ENCODE measurements around the gene SRGAP1.
"Not testable (repeated sequence)": the region's sequence is repeated elsewhere in the genome, so short reads cannot be mapped to it uniquely, and the experiment has no call there.

SRGAP1 gene

GRCh38 chr12:63874897-63875480 lies 30.5 kb downstream of the SRGAP1 start:
- DNase-seq = no peak

GRCh38 chr12:63875703-63876102 lies 31.2 kb downstream of the SRGAP1 start:
- DNase-seq = no peak

- no peak for DNase-seq
Observed at GRCh38 chr12:63876980-63877379, 32.5 kb downstream of the SRGAP1 start.

DNA sequence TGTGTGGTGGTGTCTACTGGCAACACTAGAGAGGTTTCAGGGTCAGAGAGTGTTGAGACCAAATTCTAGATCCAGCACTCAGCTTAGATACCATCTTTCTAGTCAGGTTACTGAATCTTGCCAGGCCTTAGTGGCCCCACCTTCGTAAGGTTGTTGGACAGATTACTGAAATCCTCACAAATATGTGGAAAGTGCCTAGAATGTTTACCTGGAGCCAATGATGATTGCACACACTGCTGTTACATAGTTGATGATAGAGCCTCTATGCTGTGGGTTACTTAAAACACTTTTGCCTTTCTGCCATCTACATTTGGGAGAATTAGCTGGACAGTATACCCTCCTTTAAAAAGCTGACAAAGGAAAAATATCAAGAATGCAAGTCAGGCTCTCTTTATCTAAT lies 33.2 kb downstream of the SRGAP1 start:
- no peak for DNase-seq

GRCh38 chr12:63880235-63880634 lies 35.7 kb downstream of the SRGAP1 start:
- DNase-seq = not testable (repeated sequence)

GRCh38 chr12:63880742-63881263 lies 36.3 kb downstream of the SRGAP1 start:
- DNase-seq = no peak

- DNase-seq = no peak
Observed at GRCh38 chr12:63882844-63883243, 38.3 kb downstream of the SRGAP1 start.

GRCh38 chr12:63885401-63885800 lies 40.9 kb downstream of the SRGAP1 start:
- no peak for DNase-seq

DNA sequence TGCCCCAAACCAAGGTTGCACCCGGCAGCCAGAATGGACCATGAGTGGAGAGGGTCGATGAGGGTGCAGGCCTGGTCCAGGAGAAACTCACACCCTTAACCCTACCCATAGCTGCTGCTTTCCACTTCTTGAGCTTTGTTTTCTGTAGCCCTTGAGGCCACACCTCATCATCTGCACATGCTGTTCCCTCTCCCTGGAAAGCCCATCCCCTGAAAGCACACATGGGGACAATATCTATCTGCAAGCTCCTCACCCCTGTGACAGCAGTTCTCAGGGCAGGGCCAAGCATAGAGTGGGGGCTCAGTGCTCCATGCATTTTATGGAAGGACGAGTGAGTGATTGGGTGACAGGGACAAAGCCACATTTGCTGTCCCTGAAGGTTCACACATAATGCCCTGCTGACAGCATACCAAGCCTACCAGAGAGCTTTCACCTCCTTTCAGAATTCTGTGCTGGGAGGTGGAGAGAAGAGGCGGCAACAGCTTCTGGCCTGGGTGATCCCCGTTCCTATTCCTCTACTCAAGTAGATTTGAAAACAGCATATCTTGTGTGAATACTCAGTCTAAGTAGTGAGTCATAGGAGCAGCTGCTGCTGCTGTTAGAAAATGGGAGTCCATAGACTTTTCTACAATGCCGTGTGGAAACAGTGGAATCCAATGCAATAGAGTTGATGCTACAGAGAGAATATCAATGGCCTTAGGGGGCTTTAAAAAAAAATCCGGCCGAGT lies 44.6 kb downstream of the SRGAP1 start:
- no peak for DNase-seq

GRCh38 chr12:63889721-63890509 lies 45.4 kb downstream of the SRGAP1 start:
- DNase-seq = no peak

GRCh38 chr12:63893170-63893569 lies 48.7 kb downstream of the SRGAP1 start:
- no peak for DNase-seq

GRCh38 chr12:63894132-63894531 lies 49.6 kb downstream of the SRGAP1 start:
- no peak for DNase-seq

DNA sequence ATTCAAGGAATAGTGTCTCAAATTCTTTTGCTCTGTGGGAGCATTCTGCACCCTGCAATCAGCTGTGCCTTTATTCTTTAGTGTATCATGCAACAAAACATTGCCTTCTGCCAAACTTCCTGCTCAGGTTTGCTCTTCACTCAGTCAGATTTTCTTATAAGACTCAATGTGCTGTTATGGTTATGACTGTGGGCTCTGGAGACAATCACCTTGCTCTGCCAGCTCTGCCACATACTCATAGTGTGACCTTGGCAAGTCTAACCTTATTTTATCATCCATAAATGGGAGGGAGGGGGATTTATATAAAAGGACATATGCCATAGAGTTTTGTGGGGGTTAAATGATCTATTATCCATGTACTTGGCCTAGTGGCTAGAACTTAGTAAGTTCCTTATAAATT lies 51.3 kb downstream of the SRGAP1 start:
- no peak for DNase-seq

DNA sequence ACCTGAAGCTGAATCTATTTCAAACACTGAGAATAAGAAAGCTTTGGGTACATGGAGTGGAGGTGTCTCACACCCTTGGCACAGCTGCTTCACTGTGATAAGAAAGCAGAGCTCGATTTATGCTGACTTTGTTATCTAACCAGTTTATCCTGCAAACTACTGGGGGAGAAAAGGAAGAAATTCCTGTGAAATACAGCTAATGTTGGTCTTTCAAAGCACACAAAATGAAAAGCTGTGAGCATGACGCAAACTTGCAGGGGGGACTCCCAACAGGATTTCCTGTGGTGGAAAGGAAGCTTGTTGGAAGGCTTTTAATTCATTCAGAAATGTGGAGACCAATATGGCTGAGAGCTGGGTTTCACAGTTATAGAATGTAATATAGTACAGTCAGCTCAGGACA lies 53.4 kb downstream of the SRGAP1 start:
- no peak for DNase-seq

- DNase-seq = no peak
Observed at GRCh38 chr12:63898764-63899337, 54.4 kb downstream of the SRGAP1 start.

DNA sequence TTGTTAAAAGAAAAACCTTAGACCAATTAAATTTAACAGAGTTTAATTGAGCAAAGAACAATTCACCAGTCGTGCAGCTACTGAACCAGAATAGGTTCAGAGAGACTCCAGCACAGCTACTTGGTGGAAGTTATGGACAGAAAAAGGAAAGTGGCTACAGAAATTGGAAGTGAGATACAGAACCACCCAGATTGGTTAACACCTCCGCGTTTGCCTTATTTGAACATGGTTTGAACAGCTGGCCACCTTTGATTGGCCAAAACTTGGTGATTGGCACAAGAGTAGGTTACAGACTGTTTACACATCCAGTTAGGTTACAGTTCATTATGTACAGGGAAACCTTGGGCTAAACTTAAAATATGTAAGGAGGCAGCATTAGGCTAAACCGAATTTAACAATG lies 54.9 kb downstream of the SRGAP1 start:
- DNase-seq = no peak

DNA sequence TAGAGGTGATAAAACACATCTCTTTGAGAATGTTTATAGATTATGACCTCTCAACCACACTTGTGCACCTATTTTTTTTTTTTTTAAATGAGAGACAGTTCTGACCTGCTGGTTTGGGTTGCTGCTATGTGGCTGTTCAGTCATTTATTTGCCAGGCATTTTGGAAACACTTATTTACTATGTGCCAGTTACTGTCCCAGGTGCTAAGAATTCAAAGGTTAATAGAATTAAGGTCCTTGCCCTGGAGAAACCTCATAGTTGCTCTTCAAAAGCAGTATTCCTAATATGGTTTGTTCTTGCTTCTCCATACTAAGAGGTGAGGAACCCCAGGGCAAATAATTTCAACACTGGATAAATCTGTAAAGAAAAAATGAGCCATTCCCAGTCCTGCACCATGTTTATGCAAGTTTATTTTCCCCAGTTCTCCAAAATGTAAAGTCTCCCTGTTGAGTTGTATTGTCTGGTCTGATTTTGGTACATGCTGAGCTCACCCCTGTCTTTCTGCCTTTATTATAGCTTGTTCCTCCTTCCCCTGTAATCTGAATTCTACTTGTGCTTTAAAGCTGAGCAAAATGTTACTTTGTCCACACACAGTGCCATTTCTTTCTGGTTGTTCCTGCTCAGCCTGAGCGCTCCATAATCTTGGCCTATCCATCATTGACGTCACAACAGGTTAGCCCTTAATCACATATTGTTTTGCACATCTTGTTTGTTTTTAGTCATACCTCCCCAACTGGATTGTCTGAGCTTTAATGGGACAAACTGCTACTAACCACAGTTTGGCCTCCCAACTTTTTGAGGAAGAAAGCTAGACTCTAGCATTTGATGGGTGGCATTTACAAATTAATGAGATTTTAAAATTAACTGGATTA lies 56.7 kb downstream of the SRGAP1 start:
- DNase-seq = no peak

DNA sequence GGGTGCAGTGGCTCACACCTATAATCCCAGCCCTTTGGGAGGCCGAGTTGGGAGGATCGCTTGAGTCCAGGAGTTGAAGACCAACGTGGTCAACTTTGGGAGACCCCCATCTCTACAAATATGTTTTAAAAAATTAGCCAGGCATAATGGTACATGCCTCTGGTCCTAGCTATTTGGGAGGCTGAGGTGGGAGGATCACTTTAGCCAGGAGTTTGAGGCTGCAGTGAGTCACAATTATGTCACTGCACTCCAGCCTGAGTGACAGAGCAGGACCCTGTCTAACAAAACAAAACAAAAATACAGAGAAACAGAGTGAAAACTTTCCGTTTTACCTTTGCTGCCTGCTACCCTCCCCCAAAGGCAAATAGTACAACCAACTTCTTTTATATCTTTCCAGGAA lies 60.2 kb downstream of the SRGAP1 start:
- no peak for DNase-seq

- DNase-seq = no peak
Observed at GRCh38 chr12:63905544-63905943, 61.0 kb downstream of the SRGAP1 start.

DNA sequence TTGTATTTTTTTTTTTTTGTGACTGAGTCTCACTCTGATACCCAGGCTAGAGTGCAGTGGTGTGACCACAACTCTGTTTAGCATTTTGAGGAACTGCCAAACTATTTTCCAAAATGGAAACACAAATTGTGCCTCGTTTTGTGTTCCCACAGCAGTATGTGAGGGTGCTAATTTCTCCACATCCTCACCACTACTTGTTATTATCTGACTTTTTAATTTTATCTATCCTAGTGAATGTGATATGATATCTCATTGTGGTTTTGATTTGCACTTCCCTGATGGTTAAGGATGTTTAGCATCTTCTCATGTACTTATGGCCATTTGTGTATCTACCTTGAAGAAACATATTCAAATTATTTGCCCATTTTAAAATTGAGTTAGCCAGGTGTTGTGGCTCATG lies 62.4 kb downstream of the SRGAP1 start:
- no peak for DNase-seq

- no peak for DNase-seq
Observed at GRCh38 chr12:63907561-63907960, 63.1 kb downstream of the SRGAP1 start.

DNA sequence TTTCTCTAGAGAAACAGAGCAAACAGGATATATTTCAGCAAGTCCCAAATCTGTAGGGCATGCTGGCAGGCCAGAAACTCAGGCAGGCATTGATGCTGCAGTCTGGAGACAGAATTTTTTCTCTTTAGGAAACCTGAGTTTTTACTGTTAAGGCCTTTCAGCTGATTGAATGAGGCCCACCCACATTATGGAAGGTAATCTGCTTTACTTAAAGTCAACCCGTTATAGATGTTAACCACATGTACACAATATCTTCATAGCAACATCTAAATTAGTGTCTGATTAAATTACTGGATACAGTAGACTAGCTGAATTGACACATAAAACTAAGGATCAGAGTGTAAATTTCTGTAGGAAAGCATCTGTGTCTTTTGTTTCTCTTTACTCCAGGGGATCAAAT lies 65.2 kb downstream of the SRGAP1 start:
- no peak for DNase-seq

DNA sequence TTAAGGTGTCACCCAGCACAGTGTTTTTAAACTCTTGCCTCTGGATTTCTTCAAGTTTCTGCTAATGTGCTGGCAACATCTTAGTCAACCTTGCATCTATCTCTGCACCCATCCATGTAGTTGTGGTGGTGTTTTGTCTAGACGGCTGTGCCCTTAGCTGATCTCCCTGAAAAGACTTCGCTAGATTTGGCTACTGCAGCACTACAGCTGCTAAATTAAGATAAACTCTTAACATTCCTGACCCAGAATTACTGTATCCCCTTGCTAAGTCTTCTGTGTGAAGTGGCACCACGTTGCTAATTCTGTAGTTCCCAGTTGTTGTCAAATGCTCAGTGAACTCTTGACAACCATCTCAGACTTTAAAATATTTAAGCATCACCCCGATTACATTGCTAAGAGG lies 66.8 kb downstream of the SRGAP1 start:
- no peak for DNase-seq
